HepG2 (cell line): Measurements from ENCODE around the gene TIMM44. TPM values are rescaled to one million over a fixed set of nuclear protein-coding genes. Genes with fewer than 3 reads are reported as not detected.

ENCODE experiments used
- ATAC-seq: fragments of 200-7000 bp; cut with Tn5 transposase; 3 replicates; pipeline ENCODE4 v1.9.1; 2020; ENCODE audit warnings: mild to moderate bottlenecking, moderate library complexity
- BruUV-seq: library from RNA; stranded (reverse); fragments of 400-500 nt; replicated peaks from 2 replicates; lab custom pipeline; 2021; lab: Mats Ljungman, UMichigan
- CTCF ChIA-PET: fragments of 300-600 bp; formaldehyde crosslinking; extraction: SDS; loops from one replicate; lab custom pipeline; 2021; ENCODE audit warnings: low total read pairs, inconsistent platforms, low intra/inter-chr PET ratio; lab: Yijun Ruan, JAX
- POLR2A ChIA-PET: fragments of 350-600 bp; sonication (Branson Sonifier 250); formaldehyde crosslinking; loops from one replicate; lab custom pipeline; 2020; ENCODE audit warnings: antibody characterized with exemption, inconsistent platforms; lab: Yijun Ruan, JAX
- DNase-seq: peaks from one replicate; pipeline ENCODE4 v3.0.0-alpha.2; 2015; ENCODE audit warnings: low spot score
- FAIRE-seq: peaks from 3 replicates; lab custom pipeline; 2011; peaks lifted over from hg19 to GRCh38; lab: Jason Lieb, UNC
- H2AFZ ChIP-seq: one replicate; pipeline ENCODE4 v1.6.1; 2011; ENCODE audit warnings: low read length, inconsistent platforms
- H3K27ac ChIP-seq: fragments of 300-600 bp; 3 replicates; pipeline ENCODE4 v1.8.0; 2011; ENCODE audit warnings: mixed run types, mild to moderate bottlenecking, mixed read lengths, low read length, inconsistent platforms; ENCODE audit not compliant: insufficient read depth; ENCODE audit errors: extremely low read length
- H3K27me3 ChIP-seq, 2 experiments: fragments of 200-600 bp in 1 of 2; 2 replicates in 1 of 2; 3 replicates in 1 of 2; pipeline versions ENCODE4 v1.6.0 to v1.8.0; 2011; ENCODE audit warnings: low read length in 2 of 2, mild to moderate bottlenecking in 2 of 2, moderate library complexity in 2 of 2, inconsistent platforms in 1 of 2; ENCODE audit not compliant: insufficient read depth in 2 of 2, control insufficient read depth in 1 of 2
- H3K36me3 ChIP-seq, 2 experiments: fragments of 200-600 bp in 1 of 2; replicated peaks in 1 of 2; 2 replicates in 1 of 2; 3 replicates in 1 of 2; pipeline versions ENCODE4 v1.5.1 to v1.8.0; 2011; ENCODE audit warnings: low read length in 2 of 2, inconsistent platforms in 1 of 2; ENCODE audit not compliant: insufficient read depth in 2 of 2, control insufficient read depth in 1 of 2
- H3K4me1 ChIP-seq: 2 replicates; pipeline ENCODE4 v1.5.1; 2012; ENCODE audit warnings: low read length, inconsistent platforms; ENCODE audit not compliant: insufficient read depth
- H3K4me2 ChIP-seq: 2 replicates; pipeline ENCODE4 v1.6.0; 2011; ENCODE audit warnings: low read depth, low read length, inconsistent platforms
- H3K4me3 ChIP-seq, 3 experiments: fragments of 200-600 bp in 1 of 3; sonication (generic), shearing (Covaris generic) in 1 of 3; replicated peaks in 1 of 3; 2 replicates each; pipeline ENCODE4 v1.5.1; 2011 to 2016; ENCODE audit warnings: low read length in 3 of 3, inconsistent platforms in 2 of 3, low read depth in 2 of 3, mild to moderate bottlenecking in 2 of 3, control low read depth in 1 of 3, mixed read lengths in 1 of 3; ENCODE audit not compliant: insufficient read depth in 1 of 3
- H3K79me2 ChIP-seq: one replicate; pipeline ENCODE4 v1.6.1; 2011; ENCODE audit warnings: low read length, inconsistent platforms; ENCODE audit not compliant: insufficient read depth
- H3K9ac ChIP-seq: 2 replicates; pipeline ENCODE4 v1.6.0; 2011; ENCODE audit warnings: mild to moderate bottlenecking, low read depth, low read length, inconsistent platforms; ENCODE audit not compliant: insufficient read depth
- H3K9me3 ChIP-seq: 2 replicates; pipeline ENCODE4 v1.5.1; 2012; ENCODE audit warnings: mild to moderate bottlenecking, low read length
- H4K20me1 ChIP-seq: 2 replicates; pipeline ENCODE4 v1.6.0; 2011; ENCODE audit warnings: inconsistent platforms, mild to moderate bottlenecking, low read length, moderate library complexity; ENCODE audit not compliant: insufficient read depth
- CBX2 ChIP-seq, 2 experiments: fragments of 200-600 bp in 1 of 2; sonication (generic); formaldehyde crosslinking in 1 of 2; IDR thresholded peaks; 2 replicates each; pipeline versions ENCODE4 v1.7.0 to v1.8.1; 2018 to 2022; ENCODE audit warnings: low read depth in 2 of 2, low read length in 1 of 2, mild to moderate bottlenecking in 1 of 2, missing genetic modification reagents in 1 of 2
- CCAR2 ChIP-seq: fragments of 200-400 bp; formaldehyde crosslinking; optimal IDR thresholded peaks from 2 replicates; pipeline ENCODE3; 2018; ENCODE audit warnings: low read depth, mild to moderate bottlenecking, low read length, moderate library complexity
- ETV5 ChIP-seq: IDR thresholded peaks from 2 replicates; pipeline ENCODE4 v1.6.1; 2018; ENCODE audit warnings: missing biosample characterization, missing genetic modification reagents, inconsistent platforms, borderline replicate concordance
- FOXC1 ChIP-seq: sonication (generic); formaldehyde crosslinking; IDR thresholded peaks from 2 replicates; pipeline ENCODE4 v1.8.0; 2022; ENCODE audit warnings: mild to moderate bottlenecking, missing genetic modification reagents, borderline replicate concordance
- HNF4A ChIP-seq: sonication (generic); formaldehyde crosslinking; IDR thresholded peaks from 2 replicates; pipeline ENCODE4 v1.4.0; 2020; ENCODE audit warnings: missing genetic modification reagents
- JUN ChIP-seq: sonication (generic); formaldehyde crosslinking; IDR thresholded peaks from 2 replicates; pipeline ENCODE4 v1.4.0; 2020; ENCODE audit warnings: mild to moderate bottlenecking, missing genetic modification reagents
- MAF1 ChIP-seq: sonication (generic); formaldehyde crosslinking; IDR thresholded peaks from 2 replicates; pipeline ENCODE4 v1.5.0; 2020; ENCODE audit warnings: missing genetic modification reagents, borderline replicate concordance
- POLR2A ChIP-seq, 2 experiments: IDR thresholded peaks; 2 replicates each; pipeline ENCODE4 v1.6.1; 2011; ENCODE audit warnings: low read depth in 2 of 2, low read length in 2 of 2, mild to moderate bottlenecking in 1 of 2, moderate library complexity in 1 of 2; ENCODE audit not compliant: insufficient read depth in 1 of 2
- POLR2G ChIP-seq: fragments of 200-400 bp; formaldehyde crosslinking; IDR thresholded peaks from 2 replicates; pipeline ENCODE4 v1.6.1; 2018; ENCODE audit warnings: mild to moderate bottlenecking, low read depth, low read length, moderate library complexity
- RFX3 ChIP-seq: IDR thresholded peaks from 2 replicates; pipeline ENCODE4 v1.6.1; 2016; ENCODE audit warnings: missing biosample characterization, missing genetic modification reagents
- ZNF296 ChIP-seq: sonication (generic); formaldehyde crosslinking; conservative IDR thresholded peaks from 2 replicates; pipeline ENCODE4 v1.5.0; 2020; ENCODE audit warnings: mild to moderate bottlenecking, missing genetic modification reagents
- ZNF572 ChIP-seq: sonication (generic); formaldehyde crosslinking; IDR thresholded peaks from 2 replicates; pipeline ENCODE4 v1.5.1; 2020; ENCODE audit warnings: mild to moderate bottlenecking, missing genetic modification reagents
- ZNF780A ChIP-seq: sonication (generic); formaldehyde crosslinking; IDR thresholded peaks from 2 replicates; pipeline ENCODE4 v1.8.0; 2022; ENCODE audit warnings: mild to moderate bottlenecking, missing genetic modification reagents, moderate library complexity
- ZNF782 ChIP-seq: sonication (generic); formaldehyde crosslinking; IDR thresholded peaks from 2 replicates; pipeline ENCODE4 v1.4.0; 2020; ENCODE audit warnings: missing genetic modification reagents, mild to moderate bottlenecking, borderline replicate concordance
- WGBS: methylation state at CpG from one replicate; pipeline ENCODE4 v1.1.6; 2017; ENCODE audit warnings: low lambda C conversion rate; 5-methylcytosine and 5-hydroxymethylcytosine counted together
- in situ Hi-C: cut with HindIII; loops from 2 replicates; pipeline ENCODE4 v1.10.0; 2017; ENCODE audit warnings: low pct_unique_long_range_greater_than_20kb; ENCODE audit not compliant: extremely low pct_ligation_motif_present
- intact Hi-C: fragments of 100-400 bp; cut with micrococcal nuclease; formaldehyde crosslinking; loops from one replicate; pipeline ENCODE4 v1.10.0; 2022; ENCODE audit not compliant: unreplicated experiment
- polyA plus RNA-seq, 8 experiments: library from polyadenylated mRNA; depleted of rRNA in 3 of 8; stranded (reverse) in 7 of 8; unstranded in 1 of 8; fragments of >200 nt; fragmentation: Illumina TruSeq in 4 of 8; extraction: Trizol in 4 of 8; gene quantifications; 2 replicates each; pipeline versions ENCODE4 v1.2.1 to v1.2.3, GENCODE V29; 2011 to 2016; ENCODE audit warnings: low read depth in 4 of 8, missing spikeins in 1 of 8, mixed read lengths in 1 of 8; ENCODE audit not compliant: insufficient read depth in 1 of 8
- total RNA-seq, 5 experiments: library from RNA; depleted of rRNA; stranded (reverse); fragments of >200 nt; fragmentation: Illumina TruSeq; extraction: Trizol; gene quantifications; 2 replicates each; pipeline ENCODE4 v1.2.3, GENCODE V29; 2016; ENCODE audit warnings: low read depth in 1 of 5
- TF ChIP-seq, protein P1 (sequence below): sonication (generic); formaldehyde crosslinking; IDR thresholded peaks from 2 replicates; pipeline ENCODE4 v1.4.0; 2020; ENCODE audit warnings: low read depth, missing genetic modification reagents
- TF ChIP-seq, protein P2 (sequence below), 2 experiments: sonication (generic) in 1 of 2; formaldehyde crosslinking in 1 of 2; IDR thresholded peaks; 2 replicates each; pipeline versions ENCODE4 v1.4.0 to v1.6.1; 2016 to 2020; ENCODE audit warnings: borderline replicate concordance in 1 of 2, low read depth in 1 of 2, mild to moderate bottlenecking in 1 of 2, missing genetic modification reagents in 1 of 2

Gene TIMM44
- total and polyA plus RNA-seq, 2 of the 13 experiments (the other 11 are each of a cell fraction or from before 2014, with no cell fraction given): 42.9 to 72.6 TPM

DNA sequence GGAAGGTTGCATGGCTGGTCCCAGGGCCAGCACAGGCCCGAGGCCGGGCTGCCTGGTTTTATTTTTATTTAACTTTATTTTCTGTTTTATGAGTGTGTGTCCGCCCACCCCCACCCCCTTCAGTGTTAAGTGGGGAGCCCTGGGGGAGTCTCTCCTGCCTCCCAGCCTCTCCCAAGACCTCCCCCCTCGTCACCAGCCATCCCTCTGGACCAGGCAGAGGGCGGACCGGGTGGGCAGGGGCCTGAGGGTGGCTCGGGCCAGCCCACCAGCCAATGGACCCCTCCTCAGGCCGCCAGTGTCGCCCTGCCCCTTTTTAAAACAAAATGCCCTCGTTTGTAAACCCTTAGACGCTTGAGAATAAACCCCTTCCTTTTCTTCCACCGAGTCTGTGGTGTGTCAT, 29.4 kb downstream of the TIMM44 start (continued):
- TF ChIP-seq ZNF296 (CRISPR knock-in tag) (no peak), ZNF780A (CRISPR knock-in tag) (no peak), HNF4A (CRISPR knock-in tag) (no peak), CBX2 (IDR thresholded peaks at IDR 0.05; ENCODE audit: low read depth, low read length) (no peak), CBX2 (CRISPR knock-in tag; IDR thresholded peaks at IDR 0.05; ENCODE audit: low read depth) (no peak), CCAR2 (no peak)
- TF ChIP-seq, protein P1, sequence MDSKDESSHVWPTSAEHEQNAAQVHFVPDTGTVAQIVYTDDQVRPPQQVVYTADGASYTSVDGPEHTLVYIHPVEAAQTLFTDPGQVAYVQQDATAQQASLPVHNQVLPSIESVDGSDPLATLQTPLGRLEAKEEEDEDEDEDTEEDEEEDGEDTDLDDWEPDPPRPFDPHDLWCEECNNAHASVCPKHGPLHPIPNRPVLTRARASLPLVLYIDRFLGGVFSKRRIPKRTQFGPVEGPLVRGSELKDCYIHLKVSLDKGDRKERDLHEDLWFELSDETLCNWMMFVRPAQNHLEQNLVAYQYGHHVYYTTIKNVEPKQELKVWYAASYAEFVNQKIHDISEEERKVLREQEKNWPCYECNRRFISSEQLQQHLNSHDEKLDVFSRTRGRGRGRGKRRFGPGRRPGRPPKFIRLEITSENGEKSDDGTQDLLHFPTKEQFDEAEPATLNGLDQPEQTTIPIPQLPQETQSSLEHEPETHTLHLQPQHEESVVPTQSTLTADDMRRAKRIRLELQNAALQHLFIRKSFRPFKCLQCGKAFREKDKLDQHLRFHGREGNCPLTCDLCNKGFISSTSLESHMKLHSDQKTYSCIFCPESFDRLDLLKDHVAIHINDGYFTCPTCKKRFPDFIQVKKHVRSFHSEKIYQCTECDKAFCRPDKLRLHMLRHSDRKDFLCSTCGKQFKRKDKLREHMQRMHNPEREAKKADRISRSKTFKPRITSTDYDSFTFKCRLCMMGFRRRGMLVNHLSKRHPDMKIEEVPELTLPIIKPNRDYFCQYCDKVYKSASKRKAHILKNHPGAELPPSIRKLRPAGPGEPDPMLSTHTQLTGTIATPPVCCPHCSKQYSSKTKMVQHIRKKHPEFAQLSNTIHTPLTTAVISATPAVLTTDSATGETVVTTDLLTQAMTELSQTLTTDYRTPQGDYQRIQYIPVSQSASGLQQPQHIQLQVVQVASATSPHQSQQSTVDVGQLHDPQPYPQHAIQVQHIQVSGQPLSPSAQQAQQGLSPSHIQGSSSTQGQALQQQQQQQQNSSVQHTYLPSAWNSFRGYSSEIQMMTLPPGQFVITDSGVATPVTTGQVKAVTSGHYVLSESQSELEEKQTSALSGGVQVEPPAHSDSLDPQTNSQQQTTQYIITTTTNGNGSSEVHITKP (CRISPR knock-in tag): no peak

GRCh38 chr19:7913652-7914051, 29.8 kb downstream of the TIMM44 start:
- no peak for ATAC-seq
- 96% methylated on average over 10 of the region's 10 CpGs for WGBS
- Histone ChIP-seq H3K4me2 (no peak overlapping the region), H3K27ac (no peak overlapping the region), H3K27me3 (no peaks in the 10 kb centered on the region), H3K79me2 (no peaks in the 10 kb centered on the region), H3K4me1 (peaks cover 26% of the 10 kb centered on the region)
- POLR2A ChIA-PET: interaction anchor here (1.9 kb wide), 1 partner anchor 10 kb away, joined by 6 read pairs; the partner anchor contains the start of gene MAP2K7
- FAIRE-seq: no peak
- no peak for DNase-seq
- intact Hi-C loops: no loop called here
- TF ChIP-seq ZNF782 (CRISPR knock-in tag): no peak
- no peak for TF ChIP-seq ZNF572
- TF ChIP-seq JUN (CRISPR knock-in tag): no peak
- TF ChIP-seq POLR2G: peak; percentile 13; the same call in 1 of the 2 replicates
- TF ChIP-seq ETV5: no peak
- TF ChIP-seq RFX3 (CRISPR knock-in tag): no peak
- no peak for TF ChIP-seq FOXC1 (CRISPR knock-in tag)
- 0 out of 4 replicates have a peak, but pooled peaks of 1 of the 2 experiments have one; percentile 21 for TF ChIP-seq POLR2A (IDR thresholded peaks at IDR 0.05; ENCODE audit: insufficient read depth in 1 of 2, low read depth in 2 of 2, low read length in 2 of 2)
- TF ChIP-seq, protein P2, sequence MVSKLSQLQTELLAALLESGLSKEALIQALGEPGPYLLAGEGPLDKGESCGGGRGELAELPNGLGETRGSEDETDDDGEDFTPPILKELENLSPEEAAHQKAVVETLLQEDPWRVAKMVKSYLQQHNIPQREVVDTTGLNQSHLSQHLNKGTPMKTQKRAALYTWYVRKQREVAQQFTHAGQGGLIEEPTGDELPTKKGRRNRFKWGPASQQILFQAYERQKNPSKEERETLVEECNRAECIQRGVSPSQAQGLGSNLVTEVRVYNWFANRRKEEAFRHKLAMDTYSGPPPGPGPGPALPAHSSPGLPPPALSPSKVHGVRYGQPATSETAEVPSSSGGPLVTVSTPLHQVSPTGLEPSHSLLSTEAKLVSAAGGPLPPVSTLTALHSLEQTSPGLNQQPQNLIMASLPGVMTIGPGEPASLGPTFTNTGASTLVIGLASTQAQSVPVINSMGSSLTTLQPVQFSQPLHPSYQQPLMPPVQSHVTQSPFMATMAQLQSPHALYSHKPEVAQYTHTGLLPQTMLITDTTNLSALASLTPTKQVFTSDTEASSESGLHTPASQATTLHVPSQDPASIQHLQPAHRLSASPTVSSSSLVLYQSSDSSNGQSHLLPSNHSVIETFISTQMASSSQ (IDR thresholded peaks at IDR 0.05; ENCODE audit: low read depth): no peak
- TF ChIP-seq, protein P2 (CRISPR knock-in tag; IDR thresholded peaks at IDR 0.05; ENCODE audit: borderline replicate concordance): no peak
- no peak for TF ChIP-seq MAF1 (CRISPR knock-in tag)
- TF ChIP-seq, all 625 proteins: peak for 2
- in situ Hi-C loops: no loop called here
- Histone ChIP-seq H2AFZ (no peak overlapping the region), H3K9ac (no peak overlapping the region), H3K9me3 (no peaks in the 10 kb centered on the region), H3K4me3 (no peak overlapping the region), H3K36me3 (peaks cover 4 to 20% of the 10 kb centered on the region in 2 experiments; a peak in 3 of 5 replicates), H4K20me1 (peaks cover under 1% of the 10 kb centered on the region; the same call in 1 of the 2 replicates)
- CTCF ChIA-PET: no interaction called here
- BruUV-seq: TSS peak; percentile 68
